Panc1 (cell line): ENCODE data around the gene CMKLR1. TPM values are rescaled to one million over a fixed set of nuclear protein-coding genes. Genes with fewer than 3 reads are reported as not detected.

Source experiments
- ATAC-seq: fragments of 200-7000 bp; cut with Tn5 transposase; 2 replicates; pipeline ENCODE4 v1.9.1; 2020; ENCODE audit warnings: mild to moderate bottlenecking, moderate library complexity
- BruUV-seq: library from RNA; stranded (reverse); fragments of 400-500 nt; replicated peaks from 2 replicates; lab custom pipeline; 2021; lab: Mats Ljungman, UMichigan
- CTCF ChIA-PET: fragments of 300-600 bp; sonication (Branson Sonifier 250); formaldehyde crosslinking; loops from one replicate; lab custom pipeline; 2022; ENCODE audit warnings: antibody characterized with exemption; lab: Charles Lee
- POLR2A ChIA-PET: fragments of 300-600 bp; sonication (Branson Sonifier 250); formaldehyde crosslinking; loops from one replicate; lab custom pipeline; 2022; ENCODE audit warnings: antibody characterized with exemption; lab: Charles Lee
- DNase-seq: peaks from one replicate; pipeline ENCODE4 v3.0.0-alpha.2; 2010; ENCODE audit warnings: low read depth, low spot score
- H3K27ac ChIP-seq: 2 replicates; pipeline ENCODE4 v1.5.1; 2011; ENCODE audit warnings: mild to moderate bottlenecking, low read length, inconsistent platforms
- H3K27me3 ChIP-seq: fragments of 200-500 bp; sonication (Bioruptor generic); 2 replicates; pipeline ENCODE4 v1.6.0; 2014; ENCODE audit warnings: low read length, inconsistent platforms; ENCODE audit not compliant: control insufficient read depth, insufficient read depth
- H3K36me3 ChIP-seq: fragments of 200-500 bp; sonication (Bioruptor generic); 2 replicates; pipeline ENCODE4 v1.5.1; 2014; ENCODE audit warnings: inconsistent platforms, mild to moderate bottlenecking, low read length, moderate library complexity; ENCODE audit not compliant: control insufficient read depth, insufficient read depth
- H3K4me1 ChIP-seq: 2 replicates; pipeline ENCODE4 v1.5.1; 2011; ENCODE audit warnings: inconsistent platforms, mild to moderate bottlenecking, low read length, moderate library complexity; ENCODE audit not compliant: control insufficient read depth, insufficient read depth
- H3K4me3 ChIP-seq, 2 experiments: 2 replicates each; pipeline ENCODE4 v1.5.1; 2011 to 2012; ENCODE audit warnings: low read depth in 2 of 2, low read length in 2 of 2, mild to moderate bottlenecking in 2 of 2, inconsistent platforms in 1 of 2, moderate library complexity in 1 of 2
- H3K9me3 ChIP-seq: fragments of 200-500 bp; sonication (Bioruptor generic); 2 replicates; pipeline ENCODE4 v1.5.1; 2014; ENCODE audit warnings: low read depth, mild to moderate bottlenecking, inconsistent platforms, low read length, moderate library complexity; ENCODE audit not compliant: control insufficient read depth, insufficient read depth
- CTCF ChIP-seq: fragments of 450-650 bp; IDR thresholded peaks from 2 replicates; pipeline ENCODE4 v1.5.1; 2017; ENCODE audit warnings: mild to moderate bottlenecking
- POLR2AphosphoS5 ChIP-seq: IDR thresholded peaks from 2 replicates; pipeline ENCODE4 v1.6.1; 2012; ENCODE audit warnings: mild to moderate bottlenecking, low read depth, low read length, moderate library complexity
- REST ChIP-seq, 2 experiments: IDR thresholded peaks; 2 replicates each; pipeline ENCODE4 v1.6.1; 2011 to 2012; ENCODE audit warnings: low read depth in 2 of 2, control low read depth in 1 of 2, low read length in 1 of 2, mild to moderate bottlenecking in 1 of 2, moderate library complexity in 1 of 2; ENCODE audit not compliant: insufficient read depth in 1 of 2
- SIN3A ChIP-seq: IDR thresholded peaks from 2 replicates; pipeline ENCODE4 v1.6.1; 2012; ENCODE audit warnings: low read depth, mild to moderate bottlenecking, low read length, moderate library complexity, borderline replicate concordance; ENCODE audit not compliant: insufficient read depth
- TCF7L2 ChIP-seq: IDR thresholded peaks from 2 replicates; pipeline ENCODE4 v1.6.1; 2011; ENCODE audit warnings: mild to moderate bottlenecking, low read depth, low read length, inconsistent platforms
- in situ Hi-C: cut with HindIII; loops from 2 replicates; pipeline ENCODE4 v1.10.0; 2016; ENCODE audit warnings: low sequenced_read_pairs, low pct_unique_long_range_greater_than_20kb
- intact Hi-C: fragments of 100-400 bp; cut with micrococcal nuclease; formaldehyde crosslinking; loops from one replicate; pipeline ENCODE4 v1.10.0; 2022; ENCODE audit not compliant: unreplicated experiment
- total RNA-seq: library from RNA; stranded (reverse); gene quantifications from one replicate; pipeline ENCODE4 v1.2.1, GENCODE V29; 2021; ENCODE audit not compliant: unreplicated experiment

Gene CMKLR1
- total RNA-seq, 1 experiment from 2014 or later, result 0.03 TPM

- Histone ChIP-seq H3K27me3 (0 out of 2 replicates have a peak, but pooled peaks cover 2% of the 10 kb centered on the region), H3K4me3 (no peak overlapping the region), H3K36me3 (no peaks in the 10 kb centered on the region), H3K4me1 (no peaks in the 10 kb centered on the region), H3K27ac (no peak overlapping the region), H3K9me3 (no peaks in the 10 kb centered on the region)
- no TSS peak for BruUV-seq
- in situ Hi-C loops (no loop called here), intact Hi-C loops (no loop called here)
- ATAC-seq, result no peak
- DNase-seq, result no peak
- TF ChIP-seq POLR2AphosphoS5, result no peak
- TF ChIP-seq REST (IDR thresholded peaks at IDR 0.05; ENCODE audit: insufficient read depth in 1 of 2, low read depth in 2 of 2, low read length in 1 of 2), result no peak
- TF ChIP-seq TCF7L2, result no peak
- TF ChIP-seq CTCF, result no peak
- CTCF ChIA-PET, result no interaction called here
- POLR2A ChIA-PET, result no interaction called here
Observed at GRCh38 chr12:108321688-108322087, 17.4 kb downstream of the CMKLR1 start.

GRCh38 chr12:108320507-108321293, 18.4 kb downstream of the CMKLR1 start:
- H3K9me3 ChIP-seq, result no peaks in the 10 kb centered on the region
- intact Hi-C loops (no loop called here), in situ Hi-C loops (no loop called here)
- 0 out of 2 replicates have a peak, but pooled peaks cover 2% of the 10 kb centered on the region for H3K27me3 ChIP-seq
- H3K4me3 ChIP-seq, result no peak overlapping the region
- BruUV-seq, result no TSS peak
- ATAC-seq, result no peak
- no peaks in the 10 kb centered on the region for H3K36me3 ChIP-seq
- no peak overlapping the region for H3K27ac ChIP-seq
- POLR2A ChIA-PET, result no interaction called here
- no peak for DNase-seq
- no peaks in the 10 kb centered on the region for H3K4me1 ChIP-seq
- no peak for TF ChIP-seq SIN3A
- no peak for TF ChIP-seq REST (IDR thresholded peaks at IDR 0.05; ENCODE audit: insufficient read depth in 1 of 2, low read depth in 2 of 2, low read length in 1 of 2)
- TF ChIP-seq TCF7L2, result no peak
- TF ChIP-seq POLR2AphosphoS5, result no peak
- no peak for TF ChIP-seq CTCF
- CTCF ChIA-PET, result no interaction called here
